ENCODE results near the gene SLC7A5.
"Not testable (repeated sequence)": the region's sequence is repeated elsewhere in the genome, so short reads cannot be mapped to it uniquely, and the experiment has no call there.

- TF ChIP-seq CTCF (conservative IDR thresholded peaks at IDR 0.05; ENCODE audit: low read length); EZH2phosphoT487 (IDR thresholded peaks at IDR 0.05; ENCODE audit: borderline replicate concordance, low read depth, low read length): not testable (repeated sequence)
These were observed 16.2 kb upstream of the SLC7A5 start for GRCh38 chr16:87885371-87885967.
